Upper lobe of left lung (tissue), 6 donors: ENCODE data around the gene CAMK1G. TPM values are rescaled to one million over a fixed set of nuclear protein-coding genes. Genes with fewer than 3 reads are reported as not detected.

Source experiments
- ATAC-seq, 2 donors: fragments of 200-7000 bp; cut with Tn5 transposase; one replicate each; pipeline ENCODE4 v1.9.1; 2022; ENCODE audit warnings: mild to moderate bottlenecking in 2 of 2, moderate library complexity in 2 of 2; ENCODE audit not compliant: low FRiP score in 2 of 2
- DNase-seq, 2 donors: peaks; one replicate each; pipeline ENCODE4 v3.0.0-alpha.2; 2019 to 2020
- H3K27ac ChIP-seq, 4 donors: fragments of 200-600 bp; sonication (generic); one replicate each; pipeline ENCODE4 v1.5.1; 2016 to 2019
- H3K27me3 ChIP-seq, 4 donors: fragments of 200-600 bp; sonication (generic); one replicate each; pipeline ENCODE4 v1.5.1; 2017 to 2019
- H3K36me3 ChIP-seq, 4 donors: fragments of 200-600 bp; sonication (generic); one replicate each; pipeline ENCODE4 v1.5.1; 2016 to 2019
- H3K4me1 ChIP-seq, 4 donors: fragments of 200-600 bp; sonication (generic); one replicate each; pipeline ENCODE4 v1.5.1; 2018 to 2019
- H3K4me3 ChIP-seq, 4 donors: fragments of 200-600 bp; sonication (generic); one replicate each; pipeline ENCODE4 v1.5.1; 2017 to 2019; ENCODE audit warnings: mild to moderate bottlenecking in 2 of 4, moderate library complexity in 1 of 4
- H3K9me3 ChIP-seq, 4 donors: fragments of 200-600 bp; sonication (generic); one replicate each; pipeline ENCODE4 v1.5.1; 2018 to 2019
- EP300 ChIP-seq, 4 donors: sonication (generic); formaldehyde crosslinking; IDR thresholded peaks; one replicate each; pipeline ENCODE4 v1.5.1; 2017; ENCODE audit warnings: antibody characterized with exemption in 4 of 4, control low read depth in 2 of 4
- POLR2A ChIP-seq, 4 donors: fragments of 450-650 bp; IDR thresholded peaks; one replicate each; pipeline ENCODE4 v1.5.1; 2016 to 2017; ENCODE audit warnings: antibody characterized with exemption in 4 of 4, mild to moderate bottlenecking in 2 of 4
- POLR2AphosphoS5 ChIP-seq, 2 donors: sonication (generic); formaldehyde crosslinking; IDR thresholded peaks; one replicate each; pipeline ENCODE4 v1.5.1; 2017; ENCODE audit warnings: antibody characterized with exemption in 2 of 2
- WGBS, 2 donors: methylation state at CpG; one replicate each; pipeline ENCODE4 v1.1.5; 2017 to 2018; 5-methylcytosine and 5-hydroxymethylcytosine counted together
- total RNA-seq, 6 donors: library from RNA; depleted of rRNA in 4 of 6; stranded (reverse); fragments of >200 nt in 4 of 6; gene quantifications; one replicate each; pipeline versions ENCODE4 v1.1.0 to v1.2.1, GENCODE V29; 2016 to 2021
- TF ChIP-seq, protein P1 (sequence below), 6 experiments: fragments of 450-650 bp in 4 of 6; fragments of 200-600 bp in 2 of 6; sonication (generic) in 2 of 6; IDR thresholded peaks; one replicate each; pipeline ENCODE4 v1.5.1; 2016 to 2019; ENCODE audit warnings: antibody characterized with exemption in 6 of 6
- donor health status: DM: no; HTN: no; CAD: no; lungs with moderate emphysema.
- donor health status: DM: no; HTN: yes; CAD: no; lungs with severe emphysema.

Gene CAMK1G
- total RNA-seq, 6 donors from 2014 or later = 0.20 to 0.46 (median 0.30) TPM; not detected in 3

DNA sequence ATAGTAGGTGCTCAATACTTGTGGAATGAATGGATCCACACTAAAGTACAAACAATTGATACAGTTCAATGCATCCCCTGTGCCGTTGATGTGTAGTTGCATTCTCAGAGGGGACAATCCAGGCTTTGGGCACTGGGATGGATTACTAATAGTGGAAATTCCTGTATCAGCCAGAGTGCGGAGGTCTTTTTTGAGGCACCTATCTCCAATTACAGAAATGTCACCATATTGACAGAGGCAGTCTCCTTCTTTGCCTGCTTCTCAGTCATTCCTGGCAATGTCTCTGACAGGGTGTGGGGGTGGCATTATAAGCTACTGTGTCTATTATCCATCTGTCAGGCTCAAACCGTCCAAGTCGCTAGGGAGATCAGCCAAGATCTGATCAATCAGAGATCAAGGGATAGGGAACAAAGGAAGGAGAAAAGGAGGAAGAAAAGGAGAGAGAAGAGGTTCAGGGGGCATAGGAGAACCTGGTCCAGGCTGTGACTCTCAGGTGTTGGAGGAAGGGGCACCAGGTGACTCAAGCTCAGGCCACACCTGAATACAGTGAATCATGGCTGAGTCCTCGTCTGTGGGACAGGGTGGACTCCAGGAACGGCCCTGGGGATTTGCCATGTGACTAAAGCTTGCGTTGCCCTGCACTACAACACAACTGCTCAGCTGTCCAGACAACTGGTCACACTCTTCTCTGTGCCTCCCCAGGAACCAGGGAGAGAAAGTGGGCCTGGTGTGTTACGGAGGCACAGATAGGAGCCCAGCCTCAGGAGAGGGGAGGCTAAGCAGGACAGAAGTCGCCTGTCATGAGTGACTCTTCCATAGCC, 72.1 kb downstream of the CAMK1G start:
- Histone ChIP-seq H3K4me3 (no peak overlapping the region), H3K27me3 (no peaks in the 10 kb centered on the region), H3K36me3 (no peaks in the 10 kb centered on the region), H3K27ac (no peak overlapping the region), H3K4me1 (peaks cover 15 to 52% (median 28%) of the 10 kb centered on the region in 4 donors), H3K9me3 (no peaks in the 10 kb centered on the region)
- 78 to 84% methylated on average over 9 of the region's 9 CpGs for WGBS, 2 donors
- DNase-seq (no peak), ATAC-seq (no peak)
- no peak for TF ChIP-seq EP300 (IDR thresholded peaks at IDR 0.05)
- TF ChIP-seq, protein P1, sequence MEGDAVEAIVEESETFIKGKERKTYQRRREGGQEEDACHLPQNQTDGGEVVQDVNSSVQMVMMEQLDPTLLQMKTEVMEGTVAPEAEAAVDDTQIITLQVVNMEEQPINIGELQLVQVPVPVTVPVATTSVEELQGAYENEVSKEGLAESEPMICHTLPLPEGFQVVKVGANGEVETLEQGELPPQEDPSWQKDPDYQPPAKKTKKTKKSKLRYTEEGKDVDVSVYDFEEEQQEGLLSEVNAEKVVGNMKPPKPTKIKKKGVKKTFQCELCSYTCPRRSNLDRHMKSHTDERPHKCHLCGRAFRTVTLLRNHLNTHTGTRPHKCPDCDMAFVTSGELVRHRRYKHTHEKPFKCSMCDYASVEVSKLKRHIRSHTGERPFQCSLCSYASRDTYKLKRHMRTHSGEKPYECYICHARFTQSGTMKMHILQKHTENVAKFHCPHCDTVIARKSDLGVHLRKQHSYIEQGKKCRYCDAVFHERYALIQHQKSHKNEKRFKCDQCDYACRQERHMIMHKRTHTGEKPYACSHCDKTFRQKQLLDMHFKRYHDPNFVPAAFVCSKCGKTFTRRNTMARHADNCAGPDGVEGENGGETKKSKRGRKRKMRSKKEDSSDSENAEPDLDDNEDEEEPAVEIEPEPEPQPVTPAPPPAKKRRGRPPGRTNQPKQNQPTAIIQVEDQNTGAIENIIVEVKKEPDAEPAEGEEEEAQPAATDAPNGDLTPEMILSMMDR (IDR thresholded peaks at IDR 0.05) = no peak
- no peak for TF ChIP-seq POLR2A (IDR thresholded peaks at IDR 0.05)
- TF ChIP-seq POLR2AphosphoS5 (IDR thresholded peaks at IDR 0.05) = no peak

DNA sequence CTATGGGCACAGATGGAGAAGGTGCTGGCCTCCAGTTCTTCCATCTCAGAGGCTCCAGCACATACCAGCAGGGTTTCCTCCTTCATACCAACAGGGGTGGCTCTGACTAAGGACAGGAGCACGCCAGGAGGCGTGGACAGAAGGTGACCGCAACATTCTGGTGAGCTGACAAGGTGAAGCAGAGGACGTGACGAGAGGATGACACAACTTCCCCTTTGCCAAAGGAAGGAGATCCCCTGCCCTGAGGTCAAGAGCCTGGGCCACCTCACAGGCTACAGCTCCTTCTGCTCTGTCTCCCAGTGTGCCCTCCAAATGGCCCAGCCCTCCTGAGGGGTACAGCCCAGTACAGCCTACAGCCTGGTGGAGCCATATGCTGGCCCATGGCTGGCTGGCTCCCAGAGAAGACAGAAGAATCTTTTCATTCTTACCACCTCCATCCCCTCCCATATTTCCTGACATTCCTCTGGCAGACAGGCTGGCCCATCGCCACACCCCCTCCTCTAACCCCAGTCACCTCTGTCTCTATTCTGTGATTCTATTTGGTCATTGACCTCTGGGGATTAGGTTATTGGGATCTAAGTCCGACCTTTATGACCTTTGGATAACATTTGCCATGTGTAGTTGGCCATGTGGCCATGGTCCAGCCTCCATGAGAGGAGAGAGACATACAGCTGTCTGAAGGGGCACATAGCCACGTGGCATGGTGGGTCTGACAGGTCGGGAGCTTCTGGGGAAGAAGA, 73.8 kb downstream of the CAMK1G start:
- peak; percentile 3 to 11 for ATAC-seq

DNA sequence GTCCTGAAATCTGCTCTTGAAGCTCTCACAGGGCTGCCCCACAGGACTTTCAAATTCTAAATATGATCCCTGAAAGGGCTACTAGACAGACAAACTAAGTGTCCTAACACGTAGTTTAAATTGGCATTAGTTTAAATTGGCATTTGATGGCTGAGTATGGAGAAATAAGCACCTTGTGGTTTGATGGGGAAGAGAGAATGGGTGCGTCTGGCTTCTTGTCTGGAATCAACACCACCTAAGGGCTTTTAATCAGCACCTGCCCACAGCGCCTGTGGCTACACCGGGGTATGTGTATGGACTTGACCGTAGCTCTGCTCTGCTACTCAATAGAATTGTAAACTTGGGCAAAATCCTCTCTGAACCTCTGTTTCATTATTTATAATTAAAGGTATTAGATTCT, 74.4 kb downstream of the CAMK1G start:
- H3K4me1 ChIP-seq = peaks cover 5 to 30% (median 13%) of the 10 kb centered on the region in 4 donors
- no peaks in the 10 kb centered on the region for H3K36me3 ChIP-seq
- WGBS, 2 donors = 86 to 91% methylated on average over 5 of the region's 5 CpGs
- ATAC-seq = no peak
- H3K4me3 ChIP-seq = no peak overlapping the region
- TF ChIP-seq POLR2AphosphoS5 (IDR thresholded peaks at IDR 0.05) = no peak
- no peak for TF ChIP-seq POLR2A (IDR thresholded peaks at IDR 0.05)
- no peak for TF ChIP-seq EP300 (IDR thresholded peaks at IDR 0.05)
- TF ChIP-seq, protein P1 (IDR thresholded peaks at IDR 0.05) = no peak
- no peaks in the 10 kb centered on the region for H3K27me3 ChIP-seq
- H3K27ac ChIP-seq = peak overlapping the region in 2 of 4 donors; percentile 55 to 57
- no peak for DNase-seq
- H3K9me3 ChIP-seq = no peaks in the 10 kb centered on the region

More for the DNA sequence above, 73.8 kb downstream of the CAMK1G start:
- DNase-seq = peak in 1 of 2 donors; percentile 71
- TF ChIP-seq, protein P1 (IDR thresholded peaks at IDR 0.05) = peak in 1 of 6 experiments; percentile 10
- TF ChIP-seq POLR2A (IDR thresholded peaks at IDR 0.05) = no peak
- TF ChIP-seq POLR2AphosphoS5 (IDR thresholded peaks at IDR 0.05) = peak; percentile 67 to 68
- H3K27ac ChIP-seq = peak overlapping the region in 2 of 4 donors; percentile 55 to 57
- H3K9me3 ChIP-seq = no peaks in the 10 kb centered on the region
- 72 to 76% methylated on average over 9 of the region's 9 CpGs for WGBS, 2 donors
- peaks cover 5 to 36% (median 16%) of the 10 kb centered on the region in 4 donors for H3K4me1 ChIP-seq
- no peaks in the 10 kb centered on the region for H3K27me3 ChIP-seq
- no peaks in the 10 kb centered on the region for H3K36me3 ChIP-seq
- H3K4me3 ChIP-seq = no peak overlapping the region

DNA sequence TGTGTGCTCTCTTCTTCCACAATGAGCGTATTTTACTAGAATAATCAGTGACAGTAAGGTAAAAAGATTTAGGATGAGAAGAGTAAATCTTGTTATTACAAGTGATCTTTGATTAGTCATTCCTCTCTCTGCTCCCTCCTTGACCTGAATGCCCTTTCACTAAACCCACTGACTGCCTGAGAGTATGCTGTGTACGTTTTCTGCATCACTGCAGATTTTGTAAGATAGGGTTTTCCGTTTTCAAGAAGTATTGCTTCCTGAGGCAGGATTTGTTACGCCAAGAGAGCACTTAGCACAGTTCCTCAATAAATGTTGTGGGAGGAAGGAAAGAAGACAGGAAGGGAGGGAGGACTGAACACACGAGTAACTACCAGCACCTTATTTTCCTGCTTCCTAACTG, 76.4 kb downstream of the CAMK1G start:
- 10 to 14% methylated on average over 5 of the region's 5 CpGs for WGBS, 2 donors
- H3K9me3 ChIP-seq = no peaks in the 10 kb centered on the region
- no peak overlapping the region for H3K4me3 ChIP-seq
- H3K36me3 ChIP-seq = no peaks in the 10 kb centered on the region
- TF ChIP-seq POLR2A (IDR thresholded peaks at IDR 0.05) (no peak), POLR2AphosphoS5 (IDR thresholded peaks at IDR 0.05) (peak; percentile 42 to 67), EP300 (IDR thresholded peaks at IDR 0.05) (peak in 1 of 4 donors; percentile 30)
- TF ChIP-seq, protein P1 (IDR thresholded peaks at IDR 0.05) = no peak
- DNase-seq (no peak), ATAC-seq (peak in 1 of 2 donors; percentile 53)
- H3K4me1 ChIP-seq = peaks cover 0 to 12% (median 2%) of the 10 kb centered on the region in 4 donors
- no peaks in the 10 kb centered on the region for H3K27me3 ChIP-seq
- peak overlapping the region in 3 of 4 donors; percentile 4 to 69 (median 36) for H3K27ac ChIP-seq
